GM12878 (cell line): ENCODE data around the gene GLT8D1. TPM values are rescaled to one million over a fixed set of nuclear protein-coding genes. Genes with fewer than 3 reads are reported as not detected.

ENCODE experiments used
- BHLHE40 ChIP-seq, 2 experiments: fragments of 450-650 bp in 1 of 2; IDR thresholded peaks; 2 replicates each; pipeline ENCODE4 v1.6.1; 2011 to 2017; ENCODE audit warnings: low read depth in 2 of 2, borderline replicate concordance in 1 of 2, improper control_type of control experiment in 1 of 2, low read length in 1 of 2, mild to moderate bottlenecking in 1 of 2
- BRCA1 ChIP-seq: IDR thresholded peaks from 2 replicates; pipeline ENCODE4 v1.6.1; 2011; ENCODE audit warnings: low read depth, low read length, improper control_type of control experiment
- CBX3 ChIP-seq: fragments of 200-600 bp; sonication (generic); IDR thresholded peaks from 2 replicates; pipeline ENCODE4 v1.6.1; 2016; ENCODE audit warnings: low read depth, borderline replicate concordance
- CHD4 ChIP-seq: fragments of 200-600 bp; sonication (generic); IDR thresholded peaks from 2 replicates; pipeline ENCODE4 v1.6.1; 2016; ENCODE audit warnings: mild to moderate bottlenecking
- CREM ChIP-seq: IDR thresholded peaks from 2 replicates; pipeline ENCODE4 v1.6.1; 2014; ENCODE audit warnings: antibody characterized with exemption, low read depth
- FOXK2 ChIP-seq: fragments of 450-650 bp; IDR thresholded peaks from 2 replicates; pipeline ENCODE4 v1.6.1; 2017; ENCODE audit warnings: mild to moderate bottlenecking, moderate library complexity
- HCFC1 ChIP-seq: fragments of 150-350 bp; IDR thresholded peaks from 2 replicates; pipeline ENCODE4 v1.6.1; 2014; ENCODE audit warnings: low read length
- HDAC2 ChIP-seq: fragments of 200-600 bp; sonication (generic); IDR thresholded peaks from 2 replicates; pipeline ENCODE4 v1.6.1; 2017
- IRF4 ChIP-seq: IDR thresholded peaks from 2 replicates; pipeline ENCODE4 v1.6.1; 2011; ENCODE audit warnings: low read depth, low read length
- MEF2B ChIP-seq: fragments of 450-650 bp; IDR thresholded peaks from 2 replicates; pipeline ENCODE4 v1.6.1; 2018; ENCODE audit warnings: mild to moderate bottlenecking, moderate library complexity; ENCODE audit not compliant: partially characterized antibody, poor library complexity, severe bottlenecking
- NFYB ChIP-seq: IDR thresholded peaks from 2 replicates; pipeline ENCODE4 v1.6.1; 2011; ENCODE audit warnings: low read depth, mild to moderate bottlenecking, low read length, improper control_type of control experiment, moderate library complexity; ENCODE audit not compliant: insufficient read depth
- NR2F1 ChIP-seq: fragments of 450-650 bp; conservative IDR thresholded peaks from 2 replicates; pipeline ENCODE4 v1.6.1; 2017; ENCODE audit warnings: mild to moderate bottlenecking
- RAD51 ChIP-seq: fragments of 450-650 bp; IDR thresholded peaks from 2 replicates; pipeline ENCODE4 v1.6.1; 2016; ENCODE audit warnings: moderate library complexity, mild to moderate bottlenecking, inconsistent platforms
- RBBP5 ChIP-seq: fragments of 200-600 bp; sonication (generic); conservative IDR thresholded peaks from 2 replicates; pipeline ENCODE4 v1.6.1; 2016
- RUNX3 ChIP-seq: IDR thresholded peaks from 2 replicates; pipeline ENCODE4 v1.6.1; 2012; ENCODE audit warnings: low read length, inconsistent platforms
- SREBF1 ChIP-seq: IDR thresholded peaks from 2 replicates; pipeline ENCODE4 v1.6.1; 2012; ENCODE audit warnings: mild to moderate bottlenecking, low read length
- SUPT20H ChIP-seq: IDR thresholded peaks from 2 replicates; pipeline ENCODE4 v1.6.1; 2011; ENCODE audit warnings: low read depth, mild to moderate bottlenecking, low read length, moderate library complexity, borderline replicate concordance; ENCODE audit not compliant: control insufficient read depth
- TCF12 ChIP-seq: IDR thresholded peaks from 2 replicates; pipeline ENCODE4 v1.6.1; 2011; ENCODE audit warnings: low read depth, mild to moderate bottlenecking, low read length
- TCF3 ChIP-seq: IDR thresholded peaks from 2 replicates; pipeline ENCODE4 v1.6.1; 2012; ENCODE audit warnings: low read depth, mild to moderate bottlenecking, low read length, borderline replicate concordance; ENCODE audit not compliant: insufficient read depth
- ZBTB33 ChIP-seq: fragments of 450-650 bp; IDR thresholded peaks from 2 replicates; pipeline ENCODE4 v1.6.1; 2017; ENCODE audit warnings: mild to moderate bottlenecking
- ZNF217 ChIP-seq: fragments of 450-650 bp; IDR thresholded peaks from 2 replicates; pipeline ENCODE4 v1.6.1; 2017; ENCODE audit warnings: antibody characterized with exemption, mild to moderate bottlenecking
- ZNF384 ChIP-seq: IDR thresholded peaks from 2 replicates; pipeline ENCODE4 v1.6.1; 2012; ENCODE audit warnings: low read depth, mild to moderate bottlenecking, low read length, improper control_type of control experiment, borderline replicate concordance
- polyA plus RNA-seq, 11 experiments: library from polyadenylated mRNA; depleted of rRNA in 4 of 11; unstranded in 6 of 11; stranded (reverse) in 5 of 11; fragments of >200 nt; fragmentation: Nextera tagmentation in 4 of 11; fragmentation: Illumina TruSeq in 1 of 11; extraction: Ambion mirVana in 4 of 11; extraction: Trizol in 1 of 11; gene quantifications; 1 replicate in 1 of 11; 2 replicates in 10 of 11; pipeline versions ENCODE4 v1.2.1 to v1.2.3, GENCODE V29; 2011 to 2016; ENCODE audit warnings: inconsistent platforms in 2 of 11, missing spikeins in 2 of 11, low read depth in 1 of 11
- total RNA-seq, 4 experiments: library from RNA; depleted of rRNA in 3 of 4; stranded (reverse); fragments of >200 nt in 3 of 4; fragmentation: Illumina TruSeq in 1 of 4; extraction: Trizol in 1 of 4; gene quantifications; 2 replicates each; pipeline versions ENCODE4 v1.2.1 to v1.2.3, GENCODE V29; 2013 to 2021
- TF ChIP-seq, protein P1 (sequence below): fragments of 450-650 bp; IDR thresholded peaks from 2 replicates; pipeline ENCODE4 v1.6.1; 2017; ENCODE audit warnings: antibody characterized with exemption, mild to moderate bottlenecking, moderate library complexity
- TF ChIP-seq, protein P2 (sequence below): IDR thresholded peaks from 2 replicates; pipeline ENCODE4 v1.6.1; 2012; ENCODE audit warnings: low read length, inconsistent platforms
- TF ChIP-seq, protein P3 (sequence below): IDR thresholded peaks from 2 replicates; pipeline ENCODE4 v1.6.1; 2011; ENCODE audit warnings: low read depth, low read length, improper control_type of control experiment, borderline replicate concordance

The GLT8D1 gene
- total and polyA plus RNA-seq, 10 of the 15 experiments (the other 5 are each of a cell fraction or from before 2014, with no cell fraction given) = 25.3 to 73.4 (median 48.4) TPM

DNA sequence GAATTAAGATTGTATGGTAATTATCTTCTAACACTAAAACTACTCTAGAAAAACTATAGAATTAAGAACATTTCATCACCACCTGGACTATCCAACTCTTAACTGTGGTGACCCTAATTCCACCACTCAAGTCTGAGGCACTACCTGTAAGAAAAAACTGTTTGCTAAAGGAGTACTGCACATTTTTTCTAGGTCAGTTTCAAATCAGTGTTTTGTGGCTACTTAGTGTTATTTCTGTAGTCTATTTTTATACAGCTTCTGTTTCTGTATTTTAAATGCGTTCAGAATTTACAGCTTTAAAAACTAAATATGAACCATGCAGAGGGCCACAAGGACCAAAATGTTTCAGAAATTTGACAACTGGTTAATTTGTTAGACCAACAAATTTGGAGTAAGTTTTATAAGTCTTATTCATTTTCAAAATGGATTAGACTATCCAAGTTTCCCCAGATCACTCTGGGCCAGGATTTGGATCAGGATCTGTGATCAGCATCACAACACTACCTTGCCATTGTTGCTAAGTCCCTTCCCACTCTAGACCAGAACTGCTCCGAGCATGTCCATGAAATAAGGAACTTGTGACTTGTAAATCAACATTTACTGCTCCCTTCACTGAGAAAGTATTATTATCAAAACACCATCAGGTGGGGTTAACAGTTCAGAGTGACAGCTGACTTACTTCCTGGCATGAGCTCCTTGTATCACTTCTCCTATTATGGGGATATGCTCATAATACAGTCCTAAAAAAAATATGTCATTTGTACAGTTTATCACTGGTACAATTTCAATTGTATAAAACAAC is 8.6 kb downstream of the GLT8D1 start (continued):
- TF ChIP-seq, protein P1, sequence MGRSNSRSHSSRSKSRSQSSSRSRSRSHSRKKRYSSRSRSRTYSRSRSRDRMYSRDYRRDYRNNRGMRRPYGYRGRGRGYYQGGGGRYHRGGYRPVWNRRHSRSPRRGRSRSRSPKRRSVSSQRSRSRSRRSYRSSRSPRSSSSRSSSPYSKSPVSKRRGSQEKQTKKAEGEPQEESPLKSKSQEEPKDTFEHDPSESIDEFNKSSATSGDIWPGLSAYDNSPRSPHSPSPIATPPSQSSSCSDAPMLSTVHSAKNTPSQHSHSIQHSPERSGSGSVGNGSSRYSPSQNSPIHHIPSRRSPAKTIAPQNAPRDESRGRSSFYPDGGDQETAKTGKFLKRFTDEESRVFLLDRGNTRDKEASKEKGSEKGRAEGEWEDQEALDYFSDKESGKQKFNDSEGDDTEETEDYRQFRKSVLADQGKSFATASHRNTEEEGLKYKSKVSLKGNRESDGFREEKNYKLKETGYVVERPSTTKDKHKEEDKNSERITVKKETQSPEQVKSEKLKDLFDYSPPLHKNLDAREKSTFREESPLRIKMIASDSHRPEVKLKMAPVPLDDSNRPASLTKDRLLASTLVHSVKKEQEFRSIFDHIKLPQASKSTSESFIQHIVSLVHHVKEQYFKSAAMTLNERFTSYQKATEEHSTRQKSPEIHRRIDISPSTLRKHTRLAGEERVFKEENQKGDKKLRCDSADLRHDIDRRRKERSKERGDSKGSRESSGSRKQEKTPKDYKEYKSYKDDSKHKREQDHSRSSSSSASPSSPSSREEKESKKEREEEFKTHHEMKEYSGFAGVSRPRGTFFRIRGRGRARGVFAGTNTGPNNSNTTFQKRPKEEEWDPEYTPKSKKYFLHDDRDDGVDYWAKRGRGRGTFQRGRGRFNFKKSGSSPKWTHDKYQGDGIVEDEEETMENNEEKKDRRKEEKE = no peak
- TF ChIP-seq ZBTB33 = no peak
- peak; percentile 72; the same call in 1 of the 2 replicates for TF ChIP-seq ZNF384
- TF ChIP-seq NFYB = no peak
- TF ChIP-seq HDAC2 = no peak
- TF ChIP-seq, protein P2, sequence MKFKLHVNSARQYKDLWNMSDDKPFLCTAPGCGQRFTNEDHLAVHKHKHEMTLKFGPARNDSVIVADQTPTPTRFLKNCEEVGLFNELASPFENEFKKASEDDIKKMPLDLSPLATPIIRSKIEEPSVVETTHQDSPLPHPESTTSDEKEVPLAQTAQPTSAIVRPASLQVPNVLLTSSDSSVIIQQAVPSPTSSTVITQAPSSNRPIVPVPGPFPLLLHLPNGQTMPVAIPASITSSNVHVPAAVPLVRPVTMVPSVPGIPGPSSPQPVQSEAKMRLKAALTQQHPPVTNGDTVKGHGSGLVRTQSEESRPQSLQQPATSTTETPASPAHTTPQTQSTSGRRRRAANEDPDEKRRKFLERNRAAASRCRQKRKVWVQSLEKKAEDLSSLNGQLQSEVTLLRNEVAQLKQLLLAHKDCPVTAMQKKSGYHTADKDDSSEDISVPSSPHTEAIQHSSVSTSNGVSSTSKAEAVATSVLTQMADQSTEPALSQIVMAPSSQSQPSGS = no peak; the same call in 1 of the 2 replicates
- no peak for TF ChIP-seq SUPT20H
- no peak for TF ChIP-seq NR2F1
- TF ChIP-seq BHLHE40 (IDR thresholded peaks at IDR 0.05; ENCODE audit: borderline replicate concordance in 1 of 2, low read depth in 2 of 2, low read length in 1 of 2) = no peak
- TF ChIP-seq TCF3 = no peak
- no peak for TF ChIP-seq HCFC1
- no peak for TF ChIP-seq CREM
- no peak for TF ChIP-seq CHD4
- TF ChIP-seq ZNF217 = 0 out of 2 replicates have a peak, but pooled peaks have one; percentile 13
- TF ChIP-seq MEF2B = peak; percentile 69
- TF ChIP-seq TCF12 = no peak
- no peak for TF ChIP-seq RAD51
- TF ChIP-seq, protein P3, sequence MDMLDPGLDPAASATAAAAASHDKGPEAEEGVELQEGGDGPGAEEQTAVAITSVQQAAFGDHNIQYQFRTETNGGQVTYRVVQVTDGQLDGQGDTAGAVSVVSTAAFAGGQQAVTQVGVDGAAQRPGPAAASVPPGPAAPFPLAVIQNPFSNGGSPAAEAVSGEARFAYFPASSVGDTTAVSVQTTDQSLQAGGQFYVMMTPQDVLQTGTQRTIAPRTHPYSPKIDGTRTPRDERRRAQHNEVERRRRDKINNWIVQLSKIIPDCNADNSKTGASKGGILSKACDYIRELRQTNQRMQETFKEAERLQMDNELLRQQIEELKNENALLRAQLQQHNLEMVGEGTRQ = no peak
- TF ChIP-seq RUNX3 = peak; percentile 70
- TF ChIP-seq CBX3 = no peak
- no peak for TF ChIP-seq BRCA1
- TF ChIP-seq SREBF1 = no peak
- TF ChIP-seq FOXK2 = no peak
- no peak for TF ChIP-seq RBBP5
- no peak for TF ChIP-seq IRF4
